ENCODE measurements around the gene NRDC. TPM values are rescaled to one million over a fixed set of nuclear protein-coding genes. Genes with fewer than 3 reads are reported as not detected.

NRDC gene
- total and polyA plus RNA-seq, 2 experiments from 2014 or later: 129 to 217 TPM

DNA sequence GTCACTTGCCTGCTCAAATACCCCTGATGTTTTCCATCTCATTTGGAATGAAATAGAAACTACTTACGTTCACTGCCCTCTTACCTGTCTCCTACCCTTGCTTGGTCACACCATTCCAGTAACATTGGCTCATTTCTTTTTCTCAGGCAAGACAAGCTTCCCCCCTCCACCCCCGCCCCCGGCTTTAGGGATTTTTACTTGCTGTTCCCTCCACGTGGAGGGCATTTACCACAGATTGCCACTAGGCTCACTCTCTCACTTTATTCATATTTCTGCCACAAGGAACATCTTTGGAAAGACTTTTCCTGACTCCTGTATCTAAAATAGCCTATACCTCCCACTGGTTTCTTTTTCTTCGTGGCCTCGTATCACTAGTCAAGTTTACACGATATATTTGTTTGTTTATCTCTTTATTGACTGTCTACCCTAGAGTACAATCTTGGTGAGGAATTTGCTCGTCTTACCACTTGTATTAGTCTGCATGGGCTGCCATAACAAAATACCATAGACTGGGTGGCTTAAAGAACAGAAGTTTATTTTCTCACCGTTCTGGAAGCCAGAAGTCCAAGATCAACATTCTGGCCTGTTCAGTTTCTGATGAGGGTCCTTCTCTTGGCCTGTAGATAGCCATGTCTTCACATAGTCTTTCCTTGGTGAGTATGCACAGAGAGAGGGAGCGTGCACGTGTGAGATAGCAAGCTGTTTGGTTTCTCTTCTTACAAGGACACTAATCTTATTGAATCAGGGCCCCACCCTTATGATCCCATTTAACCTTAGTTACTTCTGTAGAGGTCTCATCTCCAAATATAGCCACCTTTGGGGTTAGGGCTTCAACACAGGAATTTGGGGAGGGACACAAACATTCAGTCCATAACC lies 126.2 kb downstream of the NRDC start:
- H3K4me2 ChIP-seq: no peak overlapping the region
- H3F3A ChIP-seq (replicated peaks; ENCODE audit: low read depth): no peaks in the 10 kb centered on the region
- Mint-ChIP-seq H3K27ac (peak overlapping the region; percentile 76), H3K4me3 (no peak overlapping the region), H3K27me3 (ENCODE audit: insufficient read depth, low read depth, poor library complexity) (no peaks in the 10 kb centered on the region), H3K36me3 (ENCODE audit: low read depth) (peaks cover 11% of the 10 kb centered on the region; the same call in 2 of the 3 replicates), H3K9me3 (no peaks in the 10 kb centered on the region), H3K4me1 (peaks cover 2% of the 10 kb centered on the region; the same call in 2 of the 3 replicates)
- H3K4me3 ChIP-seq: no peak overlapping the region
- DNase-seq (ENCODE audit: low spot score): peak; percentile 52
- H3K79me2 ChIP-seq (replicated peaks; ENCODE audit: insufficient read depth): no peaks in the 10 kb centered on the region
- H3K36me3 ChIP-seq (ENCODE audit: insufficient read depth): no peaks in the 10 kb centered on the region; the same call in 1 of the 2 replicates
- 0 out of 2 replicates have a peak, but pooled peaks cover 6% of the 10 kb centered on the region for H4K20me1 ChIP-seq (replicated peaks; ENCODE audit: insufficient read depth)
- peak; percentile 36; the same call in 2 of the 3 replicates for ATAC-seq
- no peak overlapping the region for H2AFZ ChIP-seq
- no peaks in the 10 kb centered on the region for H3K4me1 ChIP-seq (ENCODE audit: insufficient read depth)
- H3K9me2 ChIP-seq (ENCODE audit: insufficient read depth): no peaks in the 10 kb centered on the region
- TF ChIP-seq STAT1 (IDR thresholded peaks at IDR 0.05; ENCODE audit: unreplicated experiment) (no peak), CTCF (conservative IDR thresholded peaks at IDR 0.05; ENCODE audit: low read depth in 2 of 2) (peak in 1 of 2 experiments; percentile 26; a peak in 1 of 4 replicates)
- H3K27ac ChIP-seq (ENCODE audit: low read depth): no peak overlapping the region
- no peaks in the 10 kb centered on the region for H3K27me3 ChIP-seq (ENCODE audit: insufficient read depth)

DNA sequence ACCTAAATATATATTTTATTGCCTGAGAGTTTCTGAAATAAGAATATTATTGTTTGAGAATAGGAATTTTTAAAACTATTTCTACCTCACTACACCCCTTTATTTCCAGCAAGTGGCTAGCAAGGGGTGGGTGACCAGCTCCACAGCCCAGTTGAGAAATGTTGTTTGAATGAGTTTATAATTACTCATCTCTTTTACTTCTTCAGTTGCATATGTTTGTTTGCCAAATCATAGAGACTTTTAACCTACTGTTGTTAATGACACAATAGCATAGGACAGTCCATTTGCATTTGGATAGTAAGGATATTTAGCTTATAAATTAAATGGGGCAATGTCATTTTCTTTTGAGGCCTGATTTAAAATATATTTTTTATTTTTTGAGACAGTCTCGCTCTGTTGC lies 127.8 kb downstream of the NRDC start:
- no peaks in the 10 kb centered on the region for H3K36me3 ChIP-seq (ENCODE audit: insufficient read depth)
- no peaks in the 10 kb centered on the region for H3K79me2 ChIP-seq (replicated peaks; ENCODE audit: insufficient read depth)
- no peaks in the 10 kb centered on the region for H3K9me3 Mint-ChIP-seq
- H3K4me2 ChIP-seq: no peak overlapping the region
- DNase-seq (ENCODE audit: low spot score) (no peak), ATAC-seq (no peak)
- no peaks in the 10 kb centered on the region for H3K27me3 ChIP-seq (ENCODE audit: insufficient read depth)
- H3K27ac ChIP-seq (ENCODE audit: low read depth): no peak overlapping the region
- H4K20me1 ChIP-seq (replicated peaks; ENCODE audit: insufficient read depth): 0 out of 2 replicates have a peak, but pooled peaks cover 6% of the 10 kb centered on the region
- H2AFZ ChIP-seq: no peak overlapping the region
- H3F3A ChIP-seq (replicated peaks; ENCODE audit: low read depth): no peaks in the 10 kb centered on the region
- no peak overlapping the region for H3K4me3 ChIP-seq
- H3K27me3 Mint-ChIP-seq (ENCODE audit: insufficient read depth, low read depth, poor library complexity): peaks cover 1% of the 10 kb centered on the region
- H3K27ac Mint-ChIP-seq: no peak overlapping the region
- H3K9me2 ChIP-seq (ENCODE audit: insufficient read depth): no peaks in the 10 kb centered on the region
- no peak overlapping the region for H3K4me3 Mint-ChIP-seq
- H3K36me3 Mint-ChIP-seq (ENCODE audit: low read depth): peaks cover 20% of the 10 kb centered on the region; the same call in 2 of the 3 replicates
- peaks cover 2% of the 10 kb centered on the region; the same call in 2 of the 3 replicates for H3K4me1 Mint-ChIP-seq
- H3K4me1 ChIP-seq (ENCODE audit: insufficient read depth): no peaks in the 10 kb centered on the region
- TF ChIP-seq CTCF (conservative IDR thresholded peaks at IDR 0.05; ENCODE audit: low read depth in 2 of 2): no peak
- TF ChIP-seq POLR2AphosphoS5 (IDR thresholded peaks at IDR 0.05; ENCODE audit: low read depth): no peak
- no peak for TF ChIP-seq NANOG (IDR thresholded peaks at IDR 0.05; ENCODE audit: borderline replicate concordance)
- TF ChIP-seq EZH2 (IDR thresholded peaks at IDR 0.05; ENCODE audit: low read depth, unreplicated experiment): no peak
- TF ChIP-seq ETS1 (IDR thresholded peaks at IDR 0.05): no peak
- no peak for TF ChIP-seq CREB1 (CRISPR knock-in tag; IDR thresholded peaks at IDR 0.05; ENCODE audit: low read depth)
- TF ChIP-seq REST (IDR thresholded peaks at IDR 0.05; ENCODE audit: unreplicated experiment): no peak

Data from GM23338 (cell line).